Measurements from ENCODE around the gene HSD3B1.

HSD3B1 gene

DNA sequence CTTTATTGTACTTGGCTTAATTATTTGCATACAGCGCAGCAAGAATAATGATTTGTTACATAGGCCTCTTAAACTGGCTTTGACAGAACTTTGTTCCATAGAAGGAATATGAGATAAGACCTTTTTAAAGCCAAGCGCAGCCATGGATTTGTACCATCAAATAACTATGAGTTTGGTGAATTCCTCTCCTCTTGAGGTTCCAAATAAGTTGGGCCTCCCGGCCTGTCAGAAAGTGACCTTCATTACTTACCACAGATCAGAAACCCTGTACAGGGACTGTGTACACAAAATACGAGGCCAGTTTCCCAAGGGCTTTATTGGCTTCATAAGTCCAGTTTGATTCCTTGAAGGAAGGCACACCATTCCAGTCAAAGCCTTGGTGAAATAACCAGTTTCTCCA lies 21.8 kb upstream of the HSD3B1 start:
- TF ChIP-seq, protein P1, sequence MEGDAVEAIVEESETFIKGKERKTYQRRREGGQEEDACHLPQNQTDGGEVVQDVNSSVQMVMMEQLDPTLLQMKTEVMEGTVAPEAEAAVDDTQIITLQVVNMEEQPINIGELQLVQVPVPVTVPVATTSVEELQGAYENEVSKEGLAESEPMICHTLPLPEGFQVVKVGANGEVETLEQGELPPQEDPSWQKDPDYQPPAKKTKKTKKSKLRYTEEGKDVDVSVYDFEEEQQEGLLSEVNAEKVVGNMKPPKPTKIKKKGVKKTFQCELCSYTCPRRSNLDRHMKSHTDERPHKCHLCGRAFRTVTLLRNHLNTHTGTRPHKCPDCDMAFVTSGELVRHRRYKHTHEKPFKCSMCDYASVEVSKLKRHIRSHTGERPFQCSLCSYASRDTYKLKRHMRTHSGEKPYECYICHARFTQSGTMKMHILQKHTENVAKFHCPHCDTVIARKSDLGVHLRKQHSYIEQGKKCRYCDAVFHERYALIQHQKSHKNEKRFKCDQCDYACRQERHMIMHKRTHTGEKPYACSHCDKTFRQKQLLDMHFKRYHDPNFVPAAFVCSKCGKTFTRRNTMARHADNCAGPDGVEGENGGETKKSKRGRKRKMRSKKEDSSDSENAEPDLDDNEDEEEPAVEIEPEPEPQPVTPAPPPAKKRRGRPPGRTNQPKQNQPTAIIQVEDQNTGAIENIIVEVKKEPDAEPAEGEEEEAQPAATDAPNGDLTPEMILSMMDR (IDR thresholded peaks at IDR 0.05; ENCODE audit: extremely low read depth, insufficient read depth, missing control alignments), result no peak
- in situ Hi-C loops (cut with MboI; ENCODE audit: low pct_unique_long_range_greater_than_20kb, low sequenced_read_pairs, unreplicated experiment), result no loop called here
- no peak for DNase-seq (ENCODE audit: low spot score)

DNA sequence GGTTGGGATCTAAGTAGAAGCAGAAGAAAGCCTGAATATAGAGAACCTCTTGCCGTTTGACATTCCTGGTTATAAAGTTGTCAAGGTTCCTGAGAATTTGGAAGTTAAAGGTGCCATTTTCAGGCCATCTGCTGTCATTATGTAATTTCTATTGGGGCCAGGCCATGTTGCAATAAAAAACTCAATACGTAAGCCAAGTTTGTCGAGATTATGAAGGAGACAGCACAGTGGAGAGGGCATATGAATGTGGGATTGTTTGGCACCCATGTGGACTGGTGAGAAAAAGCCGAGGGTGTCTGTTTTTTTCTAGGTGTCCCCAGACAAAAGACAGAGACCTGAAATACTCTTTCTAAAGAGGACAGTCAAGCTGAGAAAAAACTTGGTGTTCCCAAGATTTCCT lies 18.8 kb upstream of the HSD3B1 start:
- TF ChIP-seq, protein P1 (IDR thresholded peaks at IDR 0.05; ENCODE audit: extremely low read depth, insufficient read depth, missing control alignments), result no peak
- in situ Hi-C loops (cut with MboI; ENCODE audit: low pct_unique_long_range_greater_than_20kb, low sequenced_read_pairs, unreplicated experiment), result no loop called here
- DNase-seq (ENCODE audit: low spot score), result no peak

DNA sequence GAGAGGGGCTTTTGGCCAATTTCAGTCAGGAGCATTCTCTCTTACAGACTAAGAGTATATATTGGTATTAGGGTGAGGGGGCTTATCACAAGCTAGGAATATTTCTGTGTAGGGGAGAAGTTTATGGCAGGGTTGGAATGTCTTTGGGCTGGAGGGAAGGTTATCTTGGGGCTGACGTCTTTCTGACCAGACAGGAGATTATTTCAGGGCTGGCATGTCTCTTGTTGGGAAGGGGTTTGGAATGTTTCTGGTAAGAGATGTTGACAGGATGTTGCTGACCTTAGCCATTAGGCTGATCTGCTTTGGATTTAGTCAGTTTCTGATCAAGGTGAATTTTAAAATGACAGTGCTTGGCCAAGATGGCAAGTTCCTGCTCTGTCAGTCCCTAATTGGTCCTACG lies 17.8 kb upstream of the HSD3B1 start:
- TF ChIP-seq, protein P1 (IDR thresholded peaks at IDR 0.05; ENCODE audit: extremely low read depth, insufficient read depth, missing control alignments), result no peak
- no peak for DNase-seq (ENCODE audit: low spot score)
- in situ Hi-C loops (cut with MboI; ENCODE audit: low pct_unique_long_range_greater_than_20kb, low sequenced_read_pairs, unreplicated experiment), result no loop called here

DNA sequence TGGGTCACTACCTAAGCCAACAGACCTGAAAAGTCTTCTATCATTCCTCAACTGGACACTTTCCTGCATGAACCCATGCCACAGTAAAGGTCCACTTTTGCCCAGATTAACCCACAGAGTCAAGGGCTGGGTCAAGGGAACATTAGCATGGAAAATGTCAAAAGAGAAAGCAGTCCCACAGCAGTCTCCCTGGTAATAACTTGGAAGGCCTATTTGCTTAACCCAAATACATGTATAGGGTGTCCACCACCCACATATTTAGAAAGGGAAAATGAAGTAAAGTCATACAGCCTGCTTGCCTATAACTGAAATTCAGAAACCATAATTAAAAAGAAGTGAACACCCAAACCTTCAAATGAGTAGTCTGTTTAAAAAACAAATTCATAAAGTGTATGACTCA lies 16.1 kb upstream of the HSD3B1 start:
- DNase-seq (ENCODE audit: low spot score), result no peak
- TF ChIP-seq, protein P1 (IDR thresholded peaks at IDR 0.05; ENCODE audit: extremely low read depth, insufficient read depth, missing control alignments), result no peak
- in situ Hi-C loops (cut with MboI; ENCODE audit: low pct_unique_long_range_greater_than_20kb, low sequenced_read_pairs, unreplicated experiment), result no loop called here

DNA sequence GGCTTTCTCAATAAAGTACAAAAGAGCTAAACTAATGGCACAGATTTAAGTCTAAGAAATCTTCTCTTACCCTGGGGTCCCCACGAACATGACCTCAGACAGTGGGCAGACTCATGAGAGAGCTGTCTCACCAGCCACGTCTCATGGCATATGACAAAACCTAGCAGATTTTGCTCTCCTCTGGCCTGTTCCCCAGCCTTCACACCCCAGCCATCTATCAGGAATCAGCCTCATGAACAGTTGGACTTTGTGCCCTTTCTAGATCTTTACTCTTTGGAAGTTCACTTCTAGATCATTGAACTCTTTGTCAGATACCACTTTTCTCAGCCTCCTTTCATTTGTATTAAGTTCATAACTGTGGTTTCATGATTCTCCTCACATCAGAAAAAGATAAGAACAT lies 14.2 kb upstream of the HSD3B1 start:
- TF ChIP-seq, protein P1 (IDR thresholded peaks at IDR 0.05; ENCODE audit: extremely low read depth, insufficient read depth, missing control alignments), result no peak
- DNase-seq (ENCODE audit: low spot score), result no peak
- in situ Hi-C loops (cut with MboI; ENCODE audit: low pct_unique_long_range_greater_than_20kb, low sequenced_read_pairs, unreplicated experiment), result no loop called here

DNA sequence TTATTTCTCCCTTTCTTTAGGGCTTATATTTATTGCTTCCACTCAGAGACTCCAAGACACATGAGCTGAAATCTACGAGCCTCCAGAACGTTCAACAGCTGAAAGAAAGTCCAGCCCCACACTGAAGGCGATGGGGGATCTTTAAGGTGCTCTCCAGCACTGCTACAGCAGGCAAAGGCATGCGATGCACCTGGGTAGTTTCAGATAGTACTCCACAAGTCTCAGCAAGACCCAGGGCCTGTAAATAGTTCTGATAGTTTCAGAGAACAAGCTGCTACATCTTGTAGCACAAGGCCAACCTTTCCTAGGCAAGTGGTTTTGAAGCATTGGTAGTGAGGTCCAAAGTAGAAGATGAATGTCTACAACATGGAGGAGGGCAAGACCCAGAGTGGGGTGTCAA lies 2.2 kb upstream of the HSD3B1 start:
- TF ChIP-seq, protein P1 (IDR thresholded peaks at IDR 0.05; ENCODE audit: extremely low read depth, insufficient read depth, missing control alignments), result no peak
- in situ Hi-C loops (cut with MboI; ENCODE audit: low pct_unique_long_range_greater_than_20kb, low sequenced_read_pairs, unreplicated experiment), result no loop called here
- DNase-seq (ENCODE audit: low spot score), result no peak

DNA sequence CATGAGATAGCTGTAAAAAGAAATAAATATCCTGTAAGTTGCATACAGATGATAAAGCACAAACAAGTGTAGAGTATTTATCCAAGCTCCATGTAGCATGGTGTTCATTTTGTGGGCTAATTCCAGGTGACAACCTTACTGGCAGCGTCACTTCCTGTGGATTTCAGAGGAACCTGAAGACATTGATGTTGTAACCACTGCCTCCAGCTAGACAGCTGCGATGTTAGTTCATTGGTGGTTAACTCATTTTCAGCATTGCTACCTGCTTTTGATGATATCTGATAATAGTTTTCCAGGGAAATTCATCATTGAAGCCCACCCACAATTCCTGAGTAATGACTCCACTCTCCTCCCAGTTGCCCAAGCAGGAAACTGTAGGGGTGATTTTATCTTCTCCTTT lies 3.0 kb downstream of the HSD3B1 start:
- no peak for DNase-seq (ENCODE audit: low spot score)
- in situ Hi-C loops (cut with MboI; ENCODE audit: low pct_unique_long_range_greater_than_20kb, low sequenced_read_pairs, unreplicated experiment), result no loop called here
- TF ChIP-seq, protein P1 (IDR thresholded peaks at IDR 0.05; ENCODE audit: extremely low read depth, insufficient read depth, missing control alignments), result no peak
